NCI-H2171 (cell line): ENCODE measurements around the gene RGCC.

ENCODE experiments used
- DNase-seq: peaks from one replicate; lab custom pipeline; 2025; lab: John Stamatoyannopoulos, UW

Gene RGCC

GRCh38 chr13:41516760-41517159 is 59.4 kb downstream of the RGCC start:
- no peak for DNase-seq

DNA sequence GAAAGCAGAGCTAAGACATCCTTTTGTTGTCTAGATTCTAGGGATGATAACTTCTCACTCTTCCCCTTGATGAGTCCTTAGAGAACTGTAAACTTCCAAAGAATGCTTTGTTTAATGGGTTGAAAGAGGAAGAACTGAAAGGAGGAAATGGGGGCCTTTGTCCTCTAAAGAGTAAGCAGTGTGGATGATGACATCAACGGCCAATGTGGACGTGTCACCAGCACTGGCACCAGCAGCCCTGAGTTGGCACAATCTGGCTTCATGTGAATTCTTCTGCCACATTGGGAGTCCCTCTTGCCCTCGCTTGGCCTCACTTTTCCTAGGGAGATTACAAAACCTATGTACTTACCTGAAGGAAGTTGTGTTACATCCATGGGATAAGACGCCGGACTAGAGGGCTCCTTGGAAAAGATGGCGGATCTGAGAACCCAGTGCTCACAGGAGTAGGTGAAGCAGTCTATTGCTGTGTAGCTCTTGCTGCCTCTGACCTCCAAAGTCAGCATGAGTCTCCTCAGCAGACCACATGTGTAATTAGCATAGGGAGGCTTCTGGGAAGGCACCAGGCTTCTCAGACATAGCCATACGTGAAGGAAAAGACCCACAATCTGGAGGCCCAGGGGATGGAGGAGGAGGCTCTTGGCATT is 62.8 kb downstream of the RGCC start:
- no peak for DNase-seq
